Stimulated activated CD8-positive, alpha-beta memory T cell treated with anti-CD3 and anti-CD28 coated beads, Interleukin-12 subunit alpha, Interleukin-12 subunit beta, amount 100 ng/mL, for 24 hours (primary cell): ENCODE data around the gene CKS1B.
A peak's percentile ranks its signal among the peaks of the same experiment; 100 is the strongest.

Source experiments
- DNase-seq: peaks from one replicate; pipeline ENCODE4 v3.0.0-alpha.2; 2020; ENCODE audit errors: extremely low read depth

The CKS1B gene

DNA sequence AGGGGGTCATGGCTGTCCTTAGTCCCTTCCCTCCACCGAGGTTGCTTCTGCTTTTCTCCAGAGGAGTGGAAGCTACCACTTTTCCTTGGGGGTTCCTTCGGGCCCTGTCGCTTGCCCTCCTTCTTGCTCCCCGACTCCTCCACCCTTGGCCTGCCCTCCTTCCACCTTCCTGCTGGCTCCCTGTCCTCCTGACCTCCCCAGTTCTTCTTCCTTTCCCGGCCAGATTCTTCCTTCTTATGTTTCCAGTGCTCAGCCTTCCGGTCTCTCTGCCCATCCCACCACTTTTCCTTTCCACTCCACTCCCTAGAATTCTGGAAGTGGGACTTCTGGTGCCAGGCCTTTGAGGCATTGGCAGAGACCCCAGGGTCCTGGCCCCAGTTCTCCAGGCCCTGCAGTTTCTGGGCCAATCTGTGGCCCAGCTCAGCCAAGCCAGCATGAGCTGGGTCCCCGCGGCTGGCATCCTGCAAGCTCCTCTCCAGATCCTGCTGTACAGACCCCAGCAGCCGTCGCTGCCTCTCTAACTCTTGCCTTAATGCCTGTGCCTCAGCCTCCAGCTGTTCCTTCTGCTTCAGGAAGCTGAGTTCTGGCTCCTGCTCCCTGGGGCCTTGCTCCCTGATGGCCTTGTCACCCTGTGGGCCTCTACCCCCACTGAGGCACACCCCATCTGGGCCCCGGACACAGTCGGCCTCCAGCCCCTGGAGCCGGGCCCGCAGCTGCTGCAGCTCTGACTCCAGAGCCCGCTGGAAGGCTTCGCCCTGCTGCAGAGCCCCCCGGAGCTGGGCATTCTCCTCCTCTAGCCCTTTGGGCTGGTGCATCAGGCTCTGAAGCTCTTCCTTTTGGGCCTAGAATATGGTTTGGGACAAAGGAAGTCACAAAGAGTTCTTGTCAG is 28.3 kb upstream of the CKS1B start:
- no peak for DNase-seq

DNA sequence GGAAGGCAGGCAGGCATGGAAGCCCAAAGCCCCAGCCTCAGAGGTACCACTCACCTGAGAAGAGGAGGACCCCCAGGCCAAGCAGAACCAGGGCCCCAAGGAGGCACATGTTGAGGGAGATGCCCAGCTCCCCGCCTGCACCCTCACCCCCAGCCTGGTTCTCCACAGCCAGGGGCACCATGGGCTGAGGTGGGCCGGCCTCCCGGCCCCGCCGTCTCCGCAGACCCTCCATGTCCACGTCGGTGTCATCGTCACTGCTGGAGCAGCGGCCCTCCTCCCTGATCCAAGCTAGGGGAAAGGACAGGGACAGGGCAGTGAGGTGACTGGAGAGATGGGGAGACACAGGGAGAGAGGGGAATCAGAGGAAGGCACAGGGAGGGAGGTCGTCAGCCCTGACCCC is 26.4 kb upstream of the CKS1B start:
- no peak for DNase-seq

DNA sequence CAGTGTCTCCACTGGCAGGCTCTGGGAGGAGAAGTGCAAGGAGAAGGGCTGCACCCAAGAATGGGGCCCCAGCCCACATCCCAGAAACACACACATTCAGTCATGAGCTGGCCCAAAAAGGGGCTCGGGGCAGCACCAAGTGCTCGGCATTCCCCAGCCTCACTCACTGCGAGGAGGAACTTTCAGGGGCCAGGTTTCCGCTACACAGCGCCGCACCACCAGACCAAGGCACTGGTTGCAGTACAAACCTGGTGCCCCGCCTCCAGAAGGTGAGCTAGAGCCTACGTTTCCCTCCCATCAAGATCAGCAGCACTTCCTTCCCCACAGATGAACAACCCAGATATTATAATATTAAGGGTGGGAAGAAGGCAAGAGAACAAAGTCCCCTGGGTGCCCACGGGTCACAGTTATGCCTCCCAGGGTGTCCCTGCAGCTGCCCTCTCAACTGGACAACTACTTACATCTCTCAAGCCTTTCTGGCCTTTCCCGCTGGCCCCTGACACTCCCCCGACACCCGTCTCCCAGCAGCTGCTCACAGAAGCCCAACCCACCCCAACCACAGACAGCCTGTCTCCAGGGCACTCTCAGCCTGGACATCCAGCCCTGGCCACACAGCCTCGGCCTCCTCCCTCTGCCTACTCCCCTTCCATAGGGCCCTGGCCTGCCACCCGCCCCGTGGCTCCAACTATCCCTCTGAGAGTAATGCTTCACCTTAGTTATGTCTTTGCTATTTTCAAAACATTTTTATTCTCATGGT is 22.4 kb upstream of the CKS1B start:
- DNase-seq, result no peak

DNA sequence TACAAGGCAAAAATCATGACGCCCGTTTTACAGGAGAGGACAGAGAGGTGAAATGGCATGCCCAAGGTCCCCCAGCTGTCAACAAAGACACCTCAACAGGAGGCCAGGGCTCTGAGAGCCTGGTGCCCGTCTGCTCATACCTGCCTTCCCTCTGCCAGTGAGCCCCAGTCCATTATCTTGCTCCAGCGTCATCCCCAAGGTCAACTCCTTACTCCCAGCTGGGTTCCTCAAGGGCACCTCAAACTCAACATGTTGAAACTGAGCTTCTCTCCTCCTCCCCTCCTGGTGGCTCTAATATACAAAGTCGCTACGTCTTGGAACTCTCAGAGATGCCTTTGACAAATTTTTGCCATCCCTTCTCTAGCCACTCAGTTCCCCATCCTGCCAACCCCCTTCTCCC is 21.8 kb upstream of the CKS1B start:
- no peak for DNase-seq

DNA sequence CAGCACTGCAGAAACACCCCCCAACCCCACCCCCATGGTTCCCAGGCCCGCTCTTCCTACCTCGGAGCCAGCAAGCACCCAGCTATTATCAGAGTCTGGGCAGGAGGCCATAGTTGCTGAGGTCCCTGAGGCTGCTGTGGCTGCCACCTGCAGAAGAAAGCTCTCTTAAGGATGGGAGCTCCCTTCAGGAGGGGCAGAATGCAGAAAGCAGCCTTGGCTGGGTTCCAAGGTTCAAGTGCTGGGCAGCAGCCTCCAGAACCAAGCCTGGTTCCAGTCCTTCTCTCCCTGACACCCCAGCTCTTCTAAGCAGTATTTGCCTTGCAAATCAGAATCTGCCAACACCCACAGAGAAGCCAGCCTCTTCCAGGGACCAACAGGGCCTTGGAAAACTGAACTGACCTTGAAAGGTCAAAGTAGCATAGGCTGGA is 20.9 kb upstream of the CKS1B start:
- no peak for DNase-seq

DNA sequence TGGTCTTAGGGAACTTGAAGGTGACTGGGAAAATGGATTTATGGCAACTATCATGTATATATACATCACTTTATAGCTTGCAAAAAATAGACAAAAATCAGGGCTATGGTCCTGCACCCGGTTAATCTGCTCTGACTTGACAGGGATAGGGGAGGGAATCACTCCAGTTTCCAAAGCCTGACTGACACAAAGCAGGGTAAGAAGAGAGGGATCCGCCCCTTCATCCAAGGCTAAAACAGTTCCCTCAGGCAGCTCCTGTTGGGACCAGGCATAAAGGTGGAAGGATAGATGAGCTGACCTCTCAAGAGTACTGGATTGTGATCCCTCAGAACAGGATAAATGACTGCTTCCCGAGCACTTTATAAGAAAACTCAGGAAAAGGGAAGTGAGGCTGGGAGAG is 19.9 kb upstream of the CKS1B start:
- no peak for DNase-seq

DNA sequence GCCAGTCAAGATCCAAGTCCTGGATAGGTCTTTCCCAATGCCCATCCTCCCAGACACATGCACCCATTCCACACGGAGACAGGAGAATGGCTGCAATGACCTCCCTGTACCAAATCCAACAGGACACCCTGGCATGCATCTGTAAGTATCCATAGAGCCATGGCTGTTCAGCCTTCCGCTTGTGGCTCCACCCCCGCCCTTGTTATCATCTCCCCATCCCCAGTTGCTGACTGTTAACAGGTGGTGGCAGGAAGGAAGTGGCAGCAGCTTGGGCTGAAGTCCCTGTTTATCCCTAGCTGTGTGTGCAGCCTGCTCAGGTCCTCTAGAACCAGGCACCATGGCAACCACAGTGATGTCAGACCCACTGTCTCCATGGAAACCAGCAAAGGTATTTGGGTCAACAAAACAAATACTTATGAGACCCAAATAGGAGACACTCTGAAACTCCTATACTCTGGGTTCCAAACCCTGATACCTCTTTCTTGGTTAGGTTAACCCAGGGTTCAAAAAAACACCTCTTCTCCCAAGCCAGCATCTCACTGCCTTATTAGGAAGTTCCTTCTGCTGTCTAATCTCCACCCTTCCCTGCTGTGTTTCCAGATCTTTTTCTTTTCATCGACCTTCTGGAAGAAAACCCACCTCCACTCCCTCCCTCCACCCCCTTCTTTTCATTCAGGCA is 19.3 kb upstream of the CKS1B start:
- DNase-seq, result peak; percentile 49

DNA sequence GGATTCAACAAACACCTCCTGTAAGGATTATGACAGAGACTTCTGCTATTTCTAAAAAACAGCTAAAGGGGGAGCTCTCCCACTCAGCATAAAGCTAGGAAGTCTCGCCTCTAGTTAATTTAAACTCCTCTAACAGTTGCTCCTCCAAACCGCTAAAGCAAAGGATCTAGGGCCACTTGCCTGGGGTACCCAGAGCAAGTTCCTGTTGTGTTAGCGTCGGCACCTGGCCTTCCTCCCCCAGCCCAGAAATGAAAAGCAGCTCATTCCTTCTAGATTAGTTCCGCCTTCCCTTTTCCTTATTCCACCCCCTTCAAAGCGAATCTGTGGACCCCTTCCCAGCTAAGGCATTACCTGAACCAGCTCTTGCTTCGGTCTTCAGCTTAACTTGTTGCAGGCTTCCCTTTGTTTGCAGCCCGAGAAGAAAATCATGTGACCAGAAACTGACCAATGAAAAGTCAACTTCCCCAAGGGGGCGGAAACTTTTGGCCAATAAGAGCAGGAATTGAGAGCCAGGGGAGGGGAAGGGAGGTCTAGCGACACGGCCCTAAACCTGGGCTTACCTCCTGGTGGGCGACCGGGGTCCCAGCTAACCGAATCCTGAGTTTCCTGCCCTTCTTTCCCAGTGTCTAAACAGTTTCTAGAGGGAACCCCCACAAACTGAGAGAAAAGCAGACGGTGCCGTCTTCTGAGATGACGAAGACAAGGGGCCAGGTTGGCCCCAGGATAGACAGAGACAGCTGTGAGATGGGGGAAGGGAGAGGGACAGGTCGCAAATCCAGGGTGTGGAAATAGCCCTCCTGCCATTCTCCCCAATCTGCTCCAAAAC is 18.6 kb upstream of the CKS1B start, which contains the start of gene PBXIP1:
Gene PBXIP1 (minus strand): TSS at position 382 of the 826 bp plus-strand sequence. CDS start 2,378 bp downstream, outside the sequence.
- DNase-seq, result no peak

DNA sequence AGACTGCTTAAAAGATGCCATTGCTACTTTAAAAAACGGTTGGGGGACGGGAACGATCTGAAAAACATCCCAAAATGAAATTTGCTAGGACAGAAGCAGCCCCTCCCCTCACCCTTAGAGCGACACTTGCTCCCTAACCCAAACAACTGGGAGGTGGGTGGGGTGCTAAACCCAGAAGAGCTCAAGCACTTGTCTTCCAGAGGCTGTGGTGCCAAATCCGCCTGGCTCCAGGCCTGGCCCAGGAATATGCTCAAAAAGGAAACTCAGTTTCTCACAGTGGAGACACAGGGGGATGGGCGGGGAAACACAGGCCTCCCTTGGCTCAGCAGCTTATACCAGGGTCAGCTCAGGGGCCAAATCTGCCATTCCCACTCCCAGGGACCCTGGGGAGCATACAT is 17.9 kb upstream of the CKS1B start:
- DNase-seq, result no peak

DNA sequence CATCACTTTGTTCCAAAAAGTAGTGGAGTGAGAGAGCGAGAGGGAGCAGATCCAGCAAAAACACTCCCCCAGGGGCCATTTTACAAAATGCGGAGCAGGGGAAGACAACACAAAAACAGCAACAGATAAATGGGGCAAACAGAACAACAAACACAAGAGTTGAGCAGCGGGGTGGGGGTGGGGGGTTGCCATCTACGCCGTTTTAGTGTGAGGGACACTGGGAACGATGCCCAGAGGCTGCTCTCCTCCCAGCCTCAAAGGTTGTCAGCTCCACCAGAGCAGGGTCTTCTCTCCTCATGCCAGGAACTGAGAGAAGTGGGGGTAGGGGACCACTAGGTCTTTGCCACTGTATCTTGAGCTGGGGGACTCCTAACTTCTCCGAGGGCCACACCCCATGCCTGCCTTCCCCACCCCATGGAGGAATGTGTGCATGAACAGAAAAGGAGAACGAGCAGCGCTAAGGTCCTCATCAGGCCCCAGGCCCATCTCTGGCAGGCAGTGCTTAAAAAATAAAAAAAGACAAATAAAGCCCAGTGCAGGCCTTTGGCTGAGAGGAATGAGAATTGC is 17.3 kb upstream of the CKS1B start:
- DNase-seq, result no peak

DNA sequence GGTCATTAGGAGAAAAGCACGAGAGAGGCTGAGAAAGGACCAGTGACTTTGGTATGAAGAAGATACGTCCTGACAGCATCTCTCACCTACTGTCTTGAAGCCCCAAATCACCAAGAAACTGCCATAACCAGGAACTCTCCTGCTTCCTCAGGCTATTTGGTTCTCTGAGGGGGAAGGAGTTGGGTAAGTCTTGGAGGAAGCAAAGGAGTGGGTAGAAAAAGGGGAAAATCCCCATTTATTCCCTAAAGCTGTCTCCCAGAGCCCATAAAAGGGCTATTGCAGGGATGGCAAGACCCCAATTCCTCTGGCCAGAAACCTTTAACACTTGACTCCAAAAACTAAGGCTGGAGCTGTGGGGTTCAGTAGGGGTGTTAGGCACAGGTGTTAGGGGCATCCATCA is 16.4 kb upstream of the CKS1B start:
- no peak for DNase-seq

DNA sequence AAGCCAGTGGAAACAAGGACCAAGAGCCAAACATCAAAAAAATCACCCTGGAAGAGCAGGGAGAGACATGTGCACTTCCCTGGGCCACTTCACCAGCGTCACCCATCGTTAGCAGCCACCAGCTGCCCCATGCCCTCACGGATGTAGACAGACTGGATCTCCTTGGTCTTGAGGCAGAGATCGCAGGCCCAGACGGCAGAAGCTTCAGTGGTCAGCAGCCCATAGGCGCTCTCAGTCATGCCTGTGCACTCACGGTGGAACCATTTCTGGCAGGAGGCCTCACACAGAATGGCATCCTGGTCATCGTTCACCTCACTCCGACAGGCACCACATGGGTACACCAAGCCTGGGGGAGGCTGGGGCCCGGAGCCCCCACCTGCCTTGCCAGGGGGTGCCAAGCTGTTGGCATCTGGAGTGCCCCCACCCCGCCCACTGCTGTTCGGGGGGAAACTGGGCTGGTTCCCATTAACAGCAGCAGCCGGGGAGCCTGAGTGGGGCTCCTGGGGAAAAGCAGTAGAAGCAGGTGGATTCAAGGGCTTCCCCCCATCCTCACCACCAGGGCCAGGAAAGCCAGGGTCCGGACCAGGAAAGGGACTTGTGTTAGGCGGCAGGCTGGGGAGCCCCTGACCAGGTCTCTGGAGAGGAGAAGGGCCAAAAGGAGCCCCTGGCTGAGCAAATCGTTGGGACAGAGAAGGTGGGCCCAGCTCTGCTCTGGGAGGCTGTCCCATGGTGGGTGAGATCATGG is 15.6 kb upstream of the CKS1B start:
- DNase-seq, result no peak

DNA sequence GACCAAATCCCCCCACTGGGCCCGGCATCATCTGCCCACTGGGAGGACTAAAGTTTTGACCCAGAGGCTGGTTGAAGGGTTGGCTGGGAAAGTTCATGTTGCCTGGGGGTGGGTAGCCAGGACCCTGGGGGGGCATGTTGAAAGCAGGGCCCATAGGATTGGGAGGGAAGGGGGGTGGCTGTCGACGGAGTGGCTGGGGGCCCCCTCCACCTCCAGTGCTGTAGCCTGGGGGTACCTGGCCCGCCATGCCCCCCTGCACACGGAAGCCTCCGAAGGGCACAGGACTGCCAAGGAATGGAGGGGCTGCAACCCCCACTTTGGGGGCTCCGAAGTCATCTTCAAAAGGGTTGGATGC is 15.1 kb upstream of the CKS1B start:
- DNase-seq, result no peak

DNA sequence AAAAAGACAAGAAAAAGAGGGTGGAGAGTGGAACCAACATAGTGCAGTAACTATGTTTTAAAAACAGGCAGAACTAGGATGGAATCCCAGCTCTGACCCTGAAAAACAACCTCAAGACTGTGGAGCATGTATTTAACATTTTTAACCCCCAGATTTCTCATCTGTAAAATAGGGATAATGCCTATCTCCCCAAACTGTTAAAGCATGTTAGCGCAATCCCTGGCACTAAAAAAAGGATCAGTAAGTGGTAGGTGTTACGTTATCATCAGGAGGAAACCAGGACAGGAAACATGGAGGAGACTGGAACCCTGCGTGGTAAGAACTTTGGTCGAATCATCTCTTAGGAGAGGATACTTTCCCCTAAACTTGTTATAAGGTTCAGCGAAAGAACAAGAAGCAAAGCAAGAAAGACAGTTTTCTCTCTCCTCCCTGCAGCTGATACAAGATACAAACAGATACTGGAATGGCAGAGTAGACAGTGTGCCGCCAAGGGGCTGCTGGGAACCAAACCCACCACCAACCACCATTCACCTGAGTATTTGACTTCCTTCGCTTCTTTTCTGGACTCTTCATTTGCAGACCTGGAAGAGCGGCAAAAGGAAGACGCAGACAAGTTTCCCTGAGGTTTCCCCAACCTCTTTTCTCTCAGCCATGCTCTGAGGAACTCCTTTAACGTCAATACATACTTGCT is 13.9 kb upstream of the CKS1B start:
- DNase-seq, result no peak

DNA sequence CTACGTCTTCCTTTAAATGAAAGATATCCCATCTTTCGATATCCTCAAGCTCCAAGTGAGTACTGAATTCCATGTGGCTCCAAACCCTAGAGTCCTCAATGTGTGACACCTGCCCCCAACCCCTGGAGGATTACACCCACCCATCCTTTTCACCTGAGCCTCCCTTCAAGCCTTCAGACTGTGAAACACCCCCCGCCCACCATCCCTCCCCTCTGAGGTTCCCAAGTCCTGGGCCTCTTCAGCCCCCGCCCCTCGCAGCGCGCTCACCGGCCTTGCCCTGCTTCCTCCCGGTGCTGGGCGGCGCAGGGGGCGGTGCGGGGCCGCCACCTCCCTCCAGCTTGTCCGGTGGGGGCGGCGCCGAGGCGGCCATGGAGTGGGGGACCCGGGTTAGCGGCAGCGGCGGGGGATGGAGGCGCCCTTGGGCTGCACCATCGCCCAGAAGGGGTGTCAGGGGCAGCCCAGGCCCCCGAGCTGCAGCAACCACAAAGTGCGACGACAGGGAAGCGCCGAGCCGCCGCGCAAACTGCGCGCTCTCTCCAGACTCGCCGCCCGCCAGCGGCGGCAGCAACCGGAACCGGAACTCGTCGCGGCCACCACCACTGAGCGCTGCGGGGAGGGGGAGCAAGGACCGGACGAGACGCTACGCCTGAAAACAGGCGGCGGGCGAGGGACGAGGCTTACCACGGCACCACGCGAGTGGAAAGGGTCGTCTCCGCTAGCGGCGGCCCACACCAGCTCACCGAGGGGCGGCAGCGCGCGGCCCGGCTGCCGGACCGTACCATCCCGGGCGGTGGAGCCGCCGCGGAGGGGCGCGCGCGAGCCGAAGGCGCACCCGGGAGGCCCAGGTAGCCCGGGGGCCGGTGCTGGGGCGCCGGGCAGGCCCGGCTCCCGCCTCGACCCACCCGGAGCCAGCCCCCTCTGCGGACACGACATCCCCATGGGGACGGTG is 13.0 kb upstream of the CKS1B start, which contains the start of gene PYGO2:
Gene PYGO2 (minus strand): TSS at position 576 of the 949 bp plus-strand sequence. CDS start 206 bp downstream, at position 370.
- DNase-seq, result peak; percentile 62

DNA sequence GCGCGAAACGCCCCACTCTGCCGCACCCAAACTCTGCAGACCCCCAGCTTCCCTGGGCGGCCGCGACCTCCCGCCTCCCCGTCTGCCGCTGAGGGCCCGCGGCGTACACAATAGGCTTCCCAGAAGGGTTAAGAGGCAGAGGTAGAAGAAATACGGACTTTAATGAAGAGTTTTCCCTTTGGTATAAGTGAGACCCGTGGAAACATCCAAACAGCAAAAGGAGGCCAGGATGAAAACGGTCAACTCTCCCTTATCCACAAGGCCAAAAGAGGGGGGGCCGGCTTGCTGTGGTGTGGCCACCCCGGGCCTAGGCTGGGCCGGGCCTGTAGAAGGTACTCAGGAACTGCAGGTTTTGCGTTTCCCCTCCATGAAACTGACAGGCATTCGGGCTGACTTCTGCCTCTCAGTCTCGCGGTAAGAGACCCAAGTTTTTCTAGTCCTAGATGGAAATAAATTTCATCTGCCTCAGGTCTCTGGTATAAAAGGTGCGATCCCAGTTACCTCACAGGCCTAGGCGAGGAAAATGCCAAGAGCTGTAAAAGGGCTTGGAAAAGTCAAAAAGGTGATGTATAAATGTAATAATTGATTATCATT is 12.2 kb upstream of the CKS1B start:
- no peak for DNase-seq

DNA sequence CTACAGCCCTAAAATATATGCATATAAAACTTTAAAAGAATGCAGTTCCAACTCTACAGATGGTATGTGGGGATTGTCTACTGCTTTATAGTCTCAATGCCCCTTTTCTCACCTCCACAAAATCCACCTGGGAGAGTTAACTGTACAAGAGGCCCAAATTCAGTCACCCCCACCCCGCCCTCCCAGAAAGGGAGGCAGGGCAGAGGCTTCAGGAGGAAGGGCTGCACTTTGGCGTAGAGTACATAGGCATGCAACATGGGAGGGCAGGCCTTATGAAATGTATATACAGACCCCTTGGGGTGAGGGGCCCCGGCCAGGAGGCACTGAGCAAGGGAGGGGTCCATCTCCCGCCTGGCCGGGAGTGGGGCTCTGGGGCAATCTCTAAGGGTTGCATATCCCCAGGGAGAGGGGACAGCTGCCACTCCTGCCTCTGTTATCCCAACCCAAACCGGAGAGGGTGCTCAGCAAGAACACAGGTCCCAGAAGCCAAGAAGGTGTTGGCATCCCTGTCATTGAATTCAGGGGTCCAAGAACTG is 11.6 kb upstream of the CKS1B start:
- DNase-seq, result no peak

DNA sequence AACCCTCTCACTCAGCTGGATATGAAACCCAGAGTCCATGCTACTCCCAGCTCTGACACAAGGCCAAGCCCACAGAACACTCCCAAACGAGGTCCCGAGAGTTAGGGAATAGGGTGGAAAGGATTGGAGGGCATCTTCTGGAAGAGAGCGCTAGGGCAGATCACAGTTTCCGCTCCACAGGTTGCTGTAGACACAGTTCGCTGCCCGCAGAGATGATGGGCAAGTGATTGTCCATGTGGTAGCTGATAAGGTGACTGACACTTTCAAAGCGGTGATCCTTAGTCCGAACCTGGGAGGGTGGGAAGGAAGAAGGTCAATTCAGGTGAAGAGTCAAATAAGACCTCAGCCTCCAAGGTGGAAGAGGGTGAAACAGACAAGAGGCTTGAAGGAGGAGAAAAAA is 10.8 kb upstream of the CKS1B start:
- no peak for DNase-seq
